HG03097 (cell line): Measurements from ENCODE around the gene ATAD3C.
"Not testable (repeated sequence)": the region's sequence is repeated elsewhere in the genome, so short reads cannot be mapped to it uniquely, and the experiment has no call there.

Source experiments
- ATAC-seq: cut with Tn5 transposase; IDR thresholded peaks from one replicate; pipeline ENCODE4 v1.9.1; 2021; ENCODE audit not compliant: unreplicated experiment, low FRiP score

ATAD3C gene

DNA sequence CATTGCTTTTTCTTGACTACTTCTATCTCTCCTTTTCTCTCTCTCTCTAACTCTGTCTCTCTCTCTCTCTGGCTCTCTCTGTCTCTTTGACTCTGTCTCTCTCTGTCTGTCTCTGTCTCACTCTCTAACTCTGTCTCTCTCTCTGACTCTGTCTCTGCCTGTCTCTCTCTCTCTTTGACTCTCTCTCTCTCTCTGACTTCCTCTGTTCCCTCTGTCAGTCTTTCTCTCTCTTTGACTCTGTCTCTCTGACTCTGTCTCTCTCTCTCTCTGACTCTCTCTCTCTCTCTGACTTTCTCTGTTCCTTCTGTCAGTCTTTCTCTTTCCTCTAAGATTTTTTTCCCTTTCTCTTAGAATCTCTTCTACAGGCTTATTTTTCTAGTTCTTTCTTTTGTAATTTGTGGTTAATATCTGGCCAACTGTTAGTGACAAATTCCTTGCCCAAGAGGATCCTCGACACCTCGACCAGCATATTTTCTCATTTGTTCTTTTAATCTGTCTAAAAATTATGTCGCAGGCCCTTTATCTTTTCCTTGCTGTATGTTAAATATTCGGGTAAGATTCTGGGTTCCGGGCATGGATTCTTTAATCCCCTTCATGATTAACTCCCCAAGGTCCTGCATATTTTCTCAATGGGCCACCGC, at the start of gene ATAD3C:
ATAD3C (plus strand) TSS at position 591 of the 641 bp plus-strand sequence. CDS start 995 bp downstream, outside the sequence.
- ATAC-seq = no peak

DNA sequence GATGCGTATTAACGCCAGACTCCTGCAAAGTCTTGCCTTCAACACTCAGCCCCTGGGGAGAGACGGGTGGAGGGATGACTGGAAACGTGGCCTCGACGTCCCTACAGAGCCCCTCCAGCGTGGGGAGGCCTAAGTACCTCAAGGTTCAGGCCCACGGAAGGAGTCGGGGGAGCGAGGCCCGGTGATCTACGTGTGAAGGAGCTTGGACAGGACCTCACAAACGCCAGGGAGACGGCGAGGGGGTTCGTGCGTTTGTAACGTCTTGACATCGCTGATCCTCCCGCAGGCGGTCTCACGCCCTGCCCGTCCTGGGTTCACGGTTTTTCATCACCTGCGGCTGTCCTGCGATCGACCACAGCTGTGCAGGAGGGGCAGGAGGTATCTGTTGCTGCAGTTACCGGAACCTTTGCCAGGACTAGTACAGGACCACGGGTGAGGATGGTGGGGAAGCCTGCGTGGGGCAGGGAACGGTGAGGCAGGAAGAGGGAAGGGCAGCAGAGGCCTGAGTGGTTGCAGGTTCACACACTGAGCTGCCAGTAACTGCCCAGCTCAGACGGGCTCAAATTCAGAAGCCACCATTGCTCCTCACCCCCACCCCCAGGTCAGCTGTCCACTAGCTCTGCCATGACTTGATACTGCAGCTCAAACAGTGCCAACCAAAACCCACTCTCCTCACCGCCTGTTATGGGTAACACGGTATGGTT, 49.5 kb upstream of the ATAD3C start:
- no peak for ATAC-seq

DNA sequence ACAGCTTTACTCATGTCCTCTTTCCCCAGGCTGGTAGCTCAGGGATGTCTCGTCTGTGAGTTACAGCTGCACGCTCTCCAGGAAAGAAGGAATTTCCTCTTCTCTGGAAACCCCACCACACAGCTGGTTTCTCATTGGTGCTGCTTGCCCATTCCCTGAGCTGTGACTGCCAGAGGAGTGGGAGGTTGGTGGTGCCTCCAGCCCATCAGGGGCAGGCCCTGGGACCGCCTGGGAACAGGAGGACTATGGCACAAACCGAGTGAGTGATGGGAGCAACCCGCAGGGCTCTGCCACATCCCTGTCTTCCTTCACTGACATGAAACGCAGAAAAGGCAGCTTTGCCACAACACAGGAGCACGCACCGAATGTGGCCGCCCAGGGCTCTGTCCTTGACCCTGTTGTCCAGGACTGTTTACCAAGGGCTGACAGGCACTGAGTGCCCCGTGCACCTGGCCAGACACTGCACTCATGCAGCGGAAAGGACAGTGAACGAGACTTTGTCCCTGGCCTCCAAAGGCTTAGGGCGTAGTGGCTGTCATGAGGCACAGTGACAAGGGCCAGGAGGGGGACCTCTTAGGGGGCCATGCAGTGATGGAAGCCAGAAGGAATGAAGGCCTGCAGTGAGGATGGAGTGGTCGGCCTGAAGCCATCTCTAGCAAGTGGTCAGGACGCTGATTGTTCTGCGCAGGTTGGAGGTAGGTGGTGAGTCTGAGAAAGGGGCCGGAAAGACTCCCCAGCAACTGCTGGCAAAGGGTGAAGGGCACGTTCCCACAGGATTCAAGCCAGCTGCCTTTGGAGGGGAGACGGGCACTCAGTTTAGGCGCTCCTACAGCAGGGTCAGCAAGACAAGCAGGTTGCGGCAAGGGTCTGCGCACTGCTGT, 48.7 kb upstream of the ATAD3C start:
- no peak for ATAC-seq

GRCh38 chr1:1401457-1402010, 48.0 kb upstream of the ATAD3C start:
- ATAC-seq = no peak

- ATAC-seq = no peak
These were observed 47.2 kb upstream of the ATAD3C start for GRCh38 chr1:1402072-1402900.

DNA sequence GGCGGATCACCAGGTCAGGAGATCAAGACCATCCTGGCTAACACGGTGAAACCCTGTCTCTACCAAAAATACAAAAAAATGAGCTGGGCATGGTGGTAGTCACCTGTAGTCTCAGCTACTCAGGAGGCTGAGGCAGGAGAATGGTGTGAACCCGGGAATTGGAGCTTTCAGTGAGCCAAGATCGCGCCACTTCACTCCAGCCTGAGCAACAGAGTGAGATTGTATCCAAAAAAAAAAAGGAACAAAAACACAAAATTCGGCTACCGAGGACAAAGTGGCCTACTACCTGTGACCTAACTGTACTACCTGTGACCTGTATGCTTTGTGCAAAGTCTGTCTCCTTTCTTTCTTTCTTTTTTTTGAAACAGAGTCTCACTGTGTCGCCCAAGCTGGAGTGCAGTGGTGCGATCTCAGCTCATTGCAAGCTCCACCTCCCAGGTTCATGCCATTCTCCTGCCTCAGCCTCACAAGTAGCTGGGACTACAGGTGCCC, 46.5 kb upstream of the ATAD3C start:
- ATAC-seq = not testable (repeated sequence)

DNA sequence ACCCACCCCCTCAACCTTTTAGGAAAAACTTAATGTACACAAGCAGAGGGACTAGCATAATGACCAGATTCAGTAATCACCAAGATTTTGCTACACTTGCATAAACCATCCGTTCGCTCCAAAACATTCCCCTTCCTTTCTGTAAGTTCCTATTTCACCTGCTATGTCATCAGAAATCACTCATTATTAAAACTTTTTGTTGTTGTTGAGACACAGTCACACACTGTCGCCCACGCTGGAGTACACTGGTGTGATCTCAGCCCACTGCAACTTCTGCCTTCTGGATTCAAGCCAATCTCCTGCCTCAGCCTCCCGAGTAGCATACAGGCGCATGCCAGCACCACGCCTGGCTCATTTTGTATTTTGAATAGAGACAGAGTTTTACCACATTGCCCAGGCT, 45.8 kb upstream of the ATAD3C start:
- no peak for ATAC-seq

DNA sequence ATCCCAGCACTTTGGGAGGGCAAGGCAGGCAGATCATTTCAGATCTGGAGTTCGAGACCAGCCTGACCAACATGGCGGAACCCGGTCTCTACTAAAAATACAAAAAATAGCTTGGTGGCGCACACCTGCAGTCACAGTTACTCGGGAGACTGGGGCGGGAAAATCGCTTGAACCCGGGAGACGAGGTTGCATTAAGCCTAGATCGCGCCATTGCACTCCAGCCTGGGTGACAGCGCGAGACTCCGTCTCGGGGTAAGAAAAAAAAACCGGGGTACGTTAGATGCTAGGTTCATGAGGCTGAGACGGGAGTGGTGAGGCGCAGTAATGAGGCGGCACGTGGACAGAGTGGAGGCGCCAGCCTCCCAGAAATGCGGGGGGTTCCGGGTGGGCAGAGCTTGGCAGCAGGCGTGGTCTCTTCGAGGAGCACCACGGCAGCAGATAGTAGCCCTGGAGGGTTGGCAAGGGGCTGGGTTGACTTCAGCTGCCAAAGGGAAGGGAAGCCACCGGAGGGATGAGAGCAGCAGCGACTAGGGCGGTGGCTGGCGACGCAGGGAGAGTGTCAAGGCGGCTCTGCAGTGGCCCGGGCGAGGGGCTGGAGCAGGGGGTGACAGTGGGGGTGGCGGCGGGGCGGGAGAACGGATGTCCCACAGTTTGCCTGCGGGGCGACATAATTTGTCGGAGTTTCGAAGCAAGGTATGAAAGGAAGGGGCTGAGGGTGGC, 43.2 kb upstream of the ATAD3C start:
- no peak for ATAC-seq

- ATAC-seq = peak; percentile 82
These were observed 42.5 kb upstream of the ATAD3C start, which contains the start of gene MRPL20 for GRCh38 chr1:1406821-1407635. TSS of gene MRPL20 (minus strand) at chr1:1407293. CDS start at chr1:1407217, 76 bp downstream.

DNA sequence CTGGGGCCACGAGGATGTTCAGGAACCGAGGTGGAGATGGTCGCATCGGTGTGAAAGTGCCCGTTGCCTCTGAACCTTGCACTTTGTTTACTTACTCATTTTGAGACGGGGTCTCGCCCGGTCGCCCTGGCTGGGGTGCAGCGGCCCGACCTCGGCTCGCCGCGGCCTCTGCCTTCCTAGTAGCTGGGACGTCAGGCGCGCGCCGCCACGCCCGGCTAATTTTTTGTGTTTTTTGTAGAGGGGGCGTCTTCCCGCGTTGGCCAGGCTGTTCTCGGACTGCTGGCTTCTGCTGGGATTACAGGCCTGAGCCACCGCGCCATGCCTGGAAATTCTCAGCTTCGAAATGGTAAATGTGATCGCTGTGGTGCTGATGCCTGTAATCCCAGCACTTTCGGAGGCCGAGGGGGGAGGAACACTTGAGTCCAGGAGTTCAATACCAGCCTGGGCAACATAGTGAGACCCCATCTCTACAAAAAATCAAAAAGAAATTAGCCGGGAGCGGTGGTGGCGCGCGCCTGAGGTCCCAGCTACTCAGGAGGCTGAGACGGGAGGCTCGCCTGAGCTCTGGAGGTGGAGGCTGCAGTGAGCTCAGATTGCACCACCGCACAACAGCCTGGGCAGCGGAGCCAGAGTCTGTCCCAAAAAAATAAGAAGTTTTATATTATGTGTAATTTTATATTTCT, 41.7 kb upstream of the ATAD3C start:
- peak; percentile 34 for ATAC-seq

GRCh38 chr1:1410238-1410637, 39.3 kb upstream of the ATAD3C start:
- ATAC-seq = not testable (repeated sequence)

- no peak for ATAC-seq
These were observed 37.9 kb upstream of the ATAD3C start for GRCh38 chr1:1411626-1412025.

DNA sequence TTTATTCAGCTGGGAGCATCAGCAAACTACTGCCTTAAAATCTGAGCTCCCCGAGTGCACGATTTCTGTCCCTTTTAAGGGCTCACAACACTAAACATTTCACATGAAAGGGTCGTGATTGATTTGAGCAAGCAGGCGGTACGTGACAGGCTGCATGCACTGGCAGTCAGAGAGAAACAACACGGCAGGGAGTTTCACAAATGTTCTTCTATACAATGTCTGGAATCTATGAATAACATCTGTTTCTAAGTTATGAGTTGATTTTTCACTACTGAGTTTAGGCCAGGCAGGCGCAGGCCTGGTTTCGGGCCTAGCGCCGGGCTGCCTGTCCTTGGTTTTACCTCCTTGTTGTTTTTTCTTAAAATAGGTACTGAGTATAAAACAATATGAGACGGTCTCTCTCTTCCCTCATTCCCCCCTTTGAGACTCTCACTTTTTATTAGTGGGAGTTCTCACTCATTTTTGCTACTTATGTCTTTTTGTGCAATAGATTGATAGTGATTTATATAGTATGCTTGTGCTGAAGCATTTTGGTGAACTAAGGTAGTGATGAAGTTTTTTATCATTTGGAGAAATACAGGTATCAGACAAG, 37.1 kb upstream of the ATAD3C start:
- ATAC-seq = not testable (repeated sequence)

DNA sequence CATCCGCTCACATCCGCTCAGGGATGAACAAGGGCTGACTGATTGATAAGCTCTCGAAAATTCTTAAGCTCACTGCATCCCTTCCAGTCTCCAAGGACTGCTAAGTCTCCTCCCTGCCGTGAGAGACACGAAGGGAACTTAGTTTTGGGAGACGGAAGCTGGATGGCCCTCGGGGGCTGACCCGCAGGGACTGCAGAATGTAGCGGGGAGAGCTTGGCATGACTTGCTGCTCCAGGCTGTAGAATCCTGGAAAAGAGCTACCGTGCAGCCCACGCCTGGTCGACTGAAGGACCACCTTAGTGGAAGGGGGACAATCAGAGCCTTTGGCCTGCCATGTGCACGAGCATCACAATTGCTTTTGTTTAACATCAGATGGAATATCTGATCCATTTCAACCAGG, 33.7 kb upstream of the ATAD3C start:
- ATAC-seq = no peak

DNA sequence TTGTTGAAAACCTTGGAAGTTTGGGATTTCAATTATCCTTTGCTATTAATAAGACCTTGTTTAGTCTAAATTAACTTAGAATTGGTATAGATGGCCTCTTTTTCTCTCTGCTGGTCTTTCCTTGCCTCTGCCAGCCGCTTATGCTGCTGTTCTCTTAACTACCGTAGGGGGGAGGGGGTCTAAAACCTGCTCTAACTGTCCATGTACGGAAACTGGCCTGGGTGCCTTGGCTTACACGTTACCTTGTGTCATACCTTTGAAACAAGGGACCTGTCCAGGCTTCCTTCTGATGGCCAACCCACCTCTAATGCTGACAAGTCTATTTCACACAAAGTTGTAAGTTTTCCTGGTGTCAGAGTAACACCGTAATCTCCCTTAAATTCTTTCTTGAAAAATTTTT, 32.1 kb upstream of the ATAD3C start:
- not testable (repeated sequence) for ATAC-seq

DNA sequence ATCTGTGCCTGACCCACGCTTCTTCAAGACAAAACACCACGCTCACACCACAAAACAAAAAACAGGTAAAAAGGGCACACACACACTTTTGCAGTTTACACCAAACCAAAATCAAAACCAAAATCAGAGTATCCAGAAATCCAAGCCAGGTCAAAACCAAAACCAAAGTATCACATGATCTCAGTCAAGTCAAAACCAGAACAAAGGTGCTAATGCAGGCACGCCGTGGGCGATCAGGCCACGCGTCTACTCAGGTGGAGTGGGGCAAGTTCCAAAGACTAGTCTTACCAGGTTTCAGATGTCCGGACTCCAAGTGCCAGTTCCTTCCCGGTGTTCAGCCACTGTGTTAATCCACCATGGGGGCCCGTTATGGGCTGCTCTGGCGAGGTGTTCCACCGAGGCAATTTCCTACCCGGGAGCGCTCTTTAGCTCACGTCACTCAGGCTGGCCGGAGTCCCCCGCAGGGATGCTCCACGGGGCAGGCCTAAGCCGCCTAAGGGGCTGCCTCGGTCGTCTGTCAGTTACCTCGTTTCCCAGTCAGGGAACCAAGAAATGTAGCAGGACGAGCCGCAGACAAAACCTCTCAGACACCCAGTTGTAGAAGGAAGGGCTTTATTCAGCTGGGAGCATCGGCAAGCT, 31.5 kb upstream of the ATAD3C start:
- ATAC-seq = not testable (repeated sequence)
